Measurements from ENCODE around the gene ITGB8.

The ITGB8 gene

DNA sequence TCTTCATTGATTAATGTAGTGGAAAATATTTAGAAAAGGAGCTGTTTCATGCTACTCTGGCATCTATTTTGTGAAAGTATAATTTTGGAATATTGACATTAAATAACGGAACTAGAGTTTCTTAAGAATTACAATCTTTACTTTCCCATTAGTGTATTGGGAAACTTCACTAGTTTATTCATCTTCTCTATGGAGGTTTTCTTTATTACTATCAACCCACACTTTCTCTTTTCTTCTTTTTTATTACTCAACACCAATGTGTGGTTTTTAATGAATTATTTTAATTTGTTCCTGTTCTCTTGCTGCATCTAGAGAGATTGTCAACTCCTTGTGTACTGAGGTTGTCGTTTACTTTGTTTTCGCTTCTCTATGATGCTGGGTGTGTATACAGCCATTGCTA is 20.4 kb upstream of the ITGB8 start:
- DNase-seq, result no peak

GRCh38 chr7:20310963-20311742 is 19.5 kb upstream of the ITGB8 start:
- DNase-seq, result no peak

DNA sequence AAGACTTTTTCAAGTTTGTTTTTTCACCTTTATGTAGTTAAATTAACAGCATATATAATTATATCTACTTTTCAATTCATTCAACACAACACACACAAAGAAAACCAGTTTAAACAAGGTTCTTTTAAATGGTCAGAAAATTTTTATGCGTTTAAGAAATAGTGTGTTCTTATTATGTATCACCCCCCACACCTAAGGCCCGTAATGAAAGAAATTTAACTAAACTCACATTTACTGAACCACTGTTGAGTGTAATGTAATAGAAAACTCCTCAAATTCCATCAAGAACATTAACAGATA is 19.0 kb upstream of the ITGB8 start:
- DNase-seq, result no peak

DNA sequence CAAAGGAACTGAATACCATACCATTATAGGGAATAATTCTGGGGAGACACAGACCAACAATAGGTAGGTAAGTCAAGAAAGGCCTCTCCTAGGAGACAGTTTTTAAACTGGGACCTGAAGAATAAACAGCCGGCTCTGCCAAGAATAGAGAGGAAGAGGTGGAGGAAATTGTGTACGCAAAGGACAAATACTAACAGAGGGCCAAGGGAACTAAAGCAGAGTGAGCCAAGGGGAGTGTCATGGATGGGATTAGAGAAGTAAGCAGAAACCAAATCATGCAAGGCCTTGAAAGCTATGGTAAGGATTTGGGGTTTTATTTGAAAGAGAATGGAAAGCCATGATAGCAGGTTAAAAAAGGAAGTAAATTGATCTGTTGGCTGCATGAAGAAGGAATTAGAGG is 18.1 kb upstream of the ITGB8 start:
- DNase-seq, result no peak

- no peak for DNase-seq
These were observed 17.1 kb upstream of the ITGB8 start for GRCh38 chr7:20313626-20314025.

DNA sequence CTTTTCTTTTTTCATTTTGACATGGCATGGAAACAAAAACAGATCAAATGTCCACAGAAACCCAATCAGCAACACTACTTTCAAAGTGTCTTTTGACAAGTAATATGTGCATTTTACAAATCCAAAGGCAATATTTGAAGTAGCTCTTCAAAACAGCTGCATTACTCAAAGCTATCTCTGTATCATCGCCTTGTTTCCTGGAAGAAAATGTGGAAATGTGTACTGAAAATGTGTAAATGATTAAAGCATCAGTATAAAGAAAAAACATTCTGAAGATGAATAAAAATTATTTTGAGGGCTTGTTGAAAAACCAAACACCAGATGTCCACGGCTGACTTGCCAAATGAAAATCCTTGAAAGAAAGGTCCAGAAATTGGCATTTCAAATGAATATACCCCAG is 16.5 kb upstream of the ITGB8 start:
- no peak for DNase-seq

DNA sequence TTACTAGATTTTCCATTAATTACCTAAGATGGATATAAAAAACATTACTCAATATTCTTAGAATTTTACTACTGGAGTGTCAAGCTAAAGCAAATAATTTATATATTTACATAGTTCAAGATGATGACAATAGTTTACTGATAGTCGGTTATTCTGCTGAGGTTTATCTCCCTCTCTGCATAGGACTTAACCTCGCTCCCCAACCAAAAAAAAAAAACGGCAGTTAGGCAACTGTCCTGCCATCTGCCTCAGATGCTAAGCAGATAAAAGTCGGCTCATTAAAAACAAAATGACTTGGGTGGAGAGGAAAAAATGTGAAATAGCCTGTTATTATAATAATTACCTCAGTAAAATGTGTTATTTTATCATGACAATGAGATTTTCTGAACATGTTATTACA is 14.0 kb upstream of the ITGB8 start:
- no peak for DNase-seq

GRCh38 chr7:20317413-20317812 is 13.3 kb upstream of the ITGB8 start:
- no peak for DNase-seq

- DNase-seq, result no peak
These were observed 11.8 kb upstream of the ITGB8 start for GRCh38 chr7:20318933-20319332.

GRCh38 chr7:20320322-20320721 is 10.4 kb upstream of the ITGB8 start:
- DNase-seq, result no peak

- no peak for DNase-seq
These were observed 9.9 kb upstream of the ITGB8 start for GRCh38 chr7:20320786-20321185.

GRCh38 chr7:20323595-20323994 is 7.1 kb upstream of the ITGB8 start:
- no peak for DNase-seq

- no peak for DNase-seq
These were observed 4.4 kb upstream of the ITGB8 start for GRCh38 chr7:20326342-20326741.

GRCh38 chr7:20327055-20327454 is 3.6 kb upstream of the ITGB8 start:
- no peak for DNase-seq

- DNase-seq, result no peak
These were observed 2.7 kb upstream of the ITGB8 start for GRCh38 chr7:20328027-20328426.

DNA sequence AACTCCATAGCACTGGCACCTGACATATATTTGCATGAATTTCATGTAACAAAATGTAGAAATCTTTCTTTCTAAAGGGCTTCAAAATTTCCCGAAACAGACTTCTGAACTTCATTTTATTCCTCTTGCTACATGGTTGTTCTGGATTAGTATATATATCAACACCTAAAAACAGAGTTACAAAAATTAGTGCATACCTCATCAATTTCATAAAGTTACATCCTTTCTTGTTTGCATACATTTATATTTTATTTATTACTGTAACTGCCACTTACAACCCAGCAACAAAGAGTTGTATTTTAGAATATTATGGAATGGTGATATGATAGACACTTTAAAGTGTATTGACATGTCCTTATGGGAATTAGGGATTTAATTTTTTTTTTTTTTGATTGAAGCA is 2.0 kb upstream of the ITGB8 start:
- DNase-seq, result no peak

- DNase-seq, result peak in 1 of 5 donors; percentile 4
These were observed 1.1 kb upstream of the ITGB8 start for GRCh38 chr7:20329389-20330238.

DNA sequence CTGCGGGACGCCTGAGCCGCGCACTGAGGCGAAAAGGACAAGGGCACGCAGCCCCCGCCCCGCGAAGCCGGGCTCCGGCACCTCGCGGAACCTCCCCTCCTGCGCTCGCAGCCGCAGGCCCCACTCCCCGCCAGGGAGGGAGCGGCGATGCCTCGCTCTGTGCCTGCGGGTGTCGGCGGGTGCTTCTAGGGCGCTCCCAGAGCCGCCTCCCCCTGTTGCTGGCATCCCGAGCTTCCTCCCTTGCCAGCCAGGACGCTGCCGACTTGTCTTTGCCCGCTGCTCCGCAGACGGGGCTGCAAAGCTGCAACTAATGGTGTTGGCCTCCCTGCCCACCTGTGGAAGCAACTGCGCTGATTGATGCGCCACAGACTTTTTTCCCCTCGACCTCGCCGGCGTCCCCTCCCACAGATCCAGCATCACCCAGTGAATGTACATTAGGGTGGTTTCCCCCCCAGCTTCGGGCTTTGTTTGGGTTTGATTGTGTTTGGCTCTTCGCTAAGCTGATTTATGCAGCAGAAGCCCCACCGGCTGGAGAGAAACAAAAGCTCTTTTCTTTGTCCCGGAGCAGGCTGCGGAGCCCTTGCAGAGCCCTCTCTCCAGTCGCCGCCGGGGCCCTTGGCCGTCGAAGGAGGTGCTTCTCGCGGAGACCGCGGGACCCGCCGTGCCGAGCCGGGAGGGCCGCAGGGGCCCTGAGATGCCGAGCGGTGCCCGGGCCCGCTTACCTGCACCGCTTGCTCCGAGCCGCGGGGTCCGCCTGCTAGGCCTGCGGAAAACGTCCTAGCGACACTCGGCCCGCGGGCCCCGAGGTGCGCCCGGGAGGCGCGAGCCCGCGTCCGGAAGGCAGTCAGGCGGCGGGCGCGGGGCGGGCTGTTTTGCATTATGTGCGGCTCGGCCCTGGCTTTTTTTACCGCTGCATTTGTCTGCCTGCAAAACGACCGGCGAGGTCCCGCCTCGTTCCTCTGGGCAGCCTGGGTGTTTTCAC is 519 bp downstream of the ITGB8 start:
- DNase-seq, result peak in 2 of 5 donors; percentile 3 to 5

- DNase-seq, result no peak
These were observed 1.5 kb downstream of the ITGB8 start for GRCh38 chr7:20331910-20332813.

DNA sequence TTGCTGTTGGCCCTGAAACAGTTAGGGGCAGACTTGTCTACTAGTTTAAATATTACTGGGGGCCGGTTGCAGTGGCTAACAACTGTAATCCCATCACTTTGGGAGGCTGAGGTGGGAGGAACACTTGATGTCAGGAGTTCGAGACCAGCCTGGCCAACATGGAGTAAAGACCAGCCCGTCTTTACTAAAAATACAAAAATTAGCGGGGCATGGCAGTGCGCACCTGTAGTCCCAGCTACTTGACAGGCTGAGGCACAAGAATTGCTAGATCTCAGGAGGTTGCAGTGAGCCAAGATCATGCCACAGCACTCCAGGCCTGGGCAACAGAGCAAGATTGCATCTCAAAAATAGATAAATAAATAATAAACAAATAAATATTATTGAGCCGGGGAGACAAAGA is 7.6 kb downstream of the ITGB8 start:
- no peak for DNase-seq

DNA sequence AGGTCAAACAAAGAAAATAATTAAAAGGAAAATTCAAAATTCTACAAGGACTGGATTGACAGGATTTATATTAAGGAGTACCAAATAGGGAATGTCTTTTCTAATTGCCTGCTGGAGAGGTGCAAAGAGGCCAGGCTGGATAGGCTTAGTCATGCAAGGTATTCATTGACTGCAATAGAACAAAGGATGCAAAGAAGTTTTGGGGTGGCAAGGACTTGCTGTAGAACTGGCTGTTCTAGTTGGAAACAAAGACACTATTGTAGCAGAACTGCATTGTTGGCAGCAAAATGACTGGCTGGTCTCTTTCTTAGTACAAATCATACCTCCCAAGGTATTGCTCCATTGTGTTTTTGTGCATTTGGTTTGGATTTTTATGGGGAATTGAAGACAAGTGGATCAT is 10.1 kb downstream of the ITGB8 start:
- DNase-seq, result no peak

- no peak for DNase-seq
These were observed 12.5 kb downstream of the ITGB8 start for GRCh38 chr7:20343205-20343604.

All from T-helper 1 cell (primary cell).